Measurements from ENCODE around the gene SCFD1.

SCFD1 gene

GRCh38 chr14:30648471-30648870, 26.4 kb downstream of the SCFD1 start:
- H3K9ac ChIP-seq (ENCODE audit: low read length), result no peak overlapping the region
- no peaks in the 10 kb centered on the region for H3K9me3 ChIP-seq (ENCODE audit: insufficient read depth, low read length)
- no peak for TF ChIP-seq CTCF (IDR thresholded peaks at IDR 0.05; ENCODE audit: insufficient read depth, low read length, poor library complexity, severe bottlenecking)
- no peak overlapping the region for H3K4me3 ChIP-seq (ENCODE audit: insufficient read depth, low read length, poor library complexity, severe bottlenecking)
- no peak overlapping the region for H3K27ac ChIP-seq (ENCODE audit: low read depth, low read length)
- peaks cover 41% of the 10 kb centered on the region for H3K36me3 ChIP-seq (ENCODE audit: low read length)
- peaks cover 11% of the 10 kb centered on the region; the same call in 1 of the 2 replicates for H3K79me2 ChIP-seq (ENCODE audit: insufficient read depth, low read length)
- no peaks in the 10 kb centered on the region for H3K27me3 ChIP-seq (ENCODE audit: low read length)
- H4K20me1 ChIP-seq (ENCODE audit: low read depth, low read length), result no peaks in the 10 kb centered on the region
- no peak overlapping the region for H3K4me2 ChIP-seq (ENCODE audit: low read depth, low read length, poor library complexity, severe bottlenecking)
- no peaks in the 10 kb centered on the region for H3K9me2 ChIP-seq (replicated peaks; ENCODE audit: insufficient read depth, low read length)
- 0 out of 2 replicates have a peak, but pooled peaks cover 2% of the 10 kb centered on the region for H3F3A ChIP-seq (ENCODE audit: insufficient read depth)
- no peak overlapping the region for H2AFZ ChIP-seq (ENCODE audit: low read depth, low read length, severe bottlenecking)

- no peaks in the 10 kb centered on the region for H3K9me3 ChIP-seq (ENCODE audit: insufficient read depth, low read length)
- H4K20me1 ChIP-seq (ENCODE audit: low read depth, low read length), result no peaks in the 10 kb centered on the region
- no peaks in the 10 kb centered on the region for H3K9me2 ChIP-seq (replicated peaks; ENCODE audit: insufficient read depth, low read length)
- 0 out of 2 replicates have a peak, but pooled peaks cover 7% of the 10 kb centered on the region for H3F3A ChIP-seq (ENCODE audit: insufficient read depth)
- H3K4me3 ChIP-seq (ENCODE audit: insufficient read depth, low read length, poor library complexity, severe bottlenecking), result no peak overlapping the region
- no peaks in the 10 kb centered on the region for H3K79me2 ChIP-seq (ENCODE audit: insufficient read depth, low read length)
- peaks cover 41% of the 10 kb centered on the region for H3K36me3 ChIP-seq (ENCODE audit: low read length)
- TF ChIP-seq CTCF (IDR thresholded peaks at IDR 0.05; ENCODE audit: insufficient read depth, low read length, poor library complexity, severe bottlenecking) (no peak), EZH2phosphoT487 (conservative IDR thresholded peaks at IDR 0.05; ENCODE audit: low read length) (no peak)
- no peak overlapping the region for H3K27ac ChIP-seq (ENCODE audit: low read depth, low read length)
- H3K9ac ChIP-seq (ENCODE audit: low read length), result no peak overlapping the region
- H3K4me2 ChIP-seq (ENCODE audit: low read depth, low read length, poor library complexity, severe bottlenecking), result no peak overlapping the region
- no peaks in the 10 kb centered on the region for H3K27me3 ChIP-seq (ENCODE audit: low read length)
- H2AFZ ChIP-seq (ENCODE audit: low read depth, low read length, severe bottlenecking), result no peak overlapping the region
Observed at GRCh38 chr14:30651937-30652336, 29.8 kb downstream of the SCFD1 start.

- Histone ChIP-seq H4K20me1 (ENCODE audit: low read depth, low read length) (no peaks in the 10 kb centered on the region), H3K4me2 (ENCODE audit: low read depth, low read length, poor library complexity, severe bottlenecking) (no peak overlapping the region), H3K36me3 (ENCODE audit: low read length) (peaks cover 42% of the 10 kb centered on the region), H3K27ac (ENCODE audit: low read depth, low read length) (no peak overlapping the region), H3K4me3 (ENCODE audit: insufficient read depth, low read length, poor library complexity, severe bottlenecking) (no peak overlapping the region), H3K9ac (ENCODE audit: low read length) (no peak overlapping the region), H3K79me2 (ENCODE audit: insufficient read depth, low read length) (no peaks in the 10 kb centered on the region), H3K9me2 (replicated peaks; ENCODE audit: insufficient read depth, low read length) (no peaks in the 10 kb centered on the region), H2AFZ (ENCODE audit: low read depth, low read length, severe bottlenecking) (no peak overlapping the region), H3K27me3 (ENCODE audit: low read length) (no peaks in the 10 kb centered on the region), H3K9me3 (ENCODE audit: insufficient read depth, low read length) (no peaks in the 10 kb centered on the region), H3F3A (ENCODE audit: insufficient read depth) (0 out of 2 replicates have a peak, but pooled peaks cover 7% of the 10 kb centered on the region)
- no peak for TF ChIP-seq CTCF (IDR thresholded peaks at IDR 0.05; ENCODE audit: insufficient read depth, low read length, poor library complexity, severe bottlenecking)
- no peak for TF ChIP-seq EZH2phosphoT487 (conservative IDR thresholded peaks at IDR 0.05; ENCODE audit: low read length)
Observed at GRCh38 chr14:30655124-30655523, 33.0 kb downstream of the SCFD1 start.
